AG10803 (cell line): ENCODE measurements around the gene JAKMIP2.
"Not testable (repeated sequence)": the region's sequence is repeated elsewhere in the genome, so short reads cannot be mapped to it uniquely, and the experiment has no call there.

Experiments used
- DNase-seq: peaks from one replicate; pipeline ENCODE4 v3.0.0; 2010; ENCODE audit warnings: low read depth
- H3K4me3 ChIP-seq: 2 replicates; pipeline ENCODE4 v1.5.1; 2011; ENCODE audit warnings: mild to moderate bottlenecking, low read length, control low read depth
- CTCF ChIP-seq: conservative IDR thresholded peaks from 2 replicates; pipeline ENCODE4 v1.5.1; 2011; ENCODE audit warnings: mild to moderate bottlenecking, low read length, control low read depth, inconsistent platforms

The JAKMIP2 gene

DNA sequence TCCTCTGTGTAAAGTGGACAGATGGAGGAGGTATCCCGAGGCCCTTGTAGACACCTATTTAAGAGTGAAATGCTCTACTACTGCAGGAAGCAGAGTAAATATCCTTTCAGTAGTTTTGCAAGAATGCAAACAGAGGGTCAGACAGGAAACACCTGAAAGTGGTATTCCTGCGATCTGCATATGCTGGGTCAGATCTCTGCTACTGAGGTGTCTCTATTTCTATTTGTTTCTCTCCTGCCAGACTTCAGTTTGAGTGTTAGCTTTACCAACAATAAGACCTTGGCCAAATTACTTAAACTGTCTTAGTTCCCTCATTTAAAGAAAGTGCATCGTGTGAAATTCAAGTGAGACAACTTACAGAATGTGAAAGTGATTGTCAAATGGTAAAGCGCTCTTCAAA lies 47.6 kb downstream of the JAKMIP2 start:
- H3K4me3 ChIP-seq, result no peak overlapping the region
- no peak for DNase-seq
- no peak for TF ChIP-seq CTCF

DNA sequence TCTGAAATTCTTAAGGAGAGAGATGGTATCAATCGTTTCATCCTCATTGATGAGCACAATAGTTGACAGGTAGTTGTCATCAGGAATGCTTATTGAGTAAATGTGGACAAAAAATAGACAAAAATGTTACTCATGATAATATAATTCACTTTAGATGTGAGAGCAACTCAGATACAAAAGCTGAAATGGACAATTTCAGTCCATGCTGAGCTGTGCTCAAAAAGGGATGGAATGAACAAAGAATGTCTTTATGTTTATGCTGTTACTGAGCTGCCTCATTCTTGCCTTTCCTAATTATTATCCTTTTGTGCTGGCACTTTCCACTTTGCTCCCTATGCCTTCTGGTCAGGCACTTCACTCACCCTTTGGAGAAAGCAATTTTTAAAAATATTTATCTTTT lies 49.5 kb downstream of the JAKMIP2 start:
- DNase-seq, result no peak
- no peak for TF ChIP-seq CTCF

DNA sequence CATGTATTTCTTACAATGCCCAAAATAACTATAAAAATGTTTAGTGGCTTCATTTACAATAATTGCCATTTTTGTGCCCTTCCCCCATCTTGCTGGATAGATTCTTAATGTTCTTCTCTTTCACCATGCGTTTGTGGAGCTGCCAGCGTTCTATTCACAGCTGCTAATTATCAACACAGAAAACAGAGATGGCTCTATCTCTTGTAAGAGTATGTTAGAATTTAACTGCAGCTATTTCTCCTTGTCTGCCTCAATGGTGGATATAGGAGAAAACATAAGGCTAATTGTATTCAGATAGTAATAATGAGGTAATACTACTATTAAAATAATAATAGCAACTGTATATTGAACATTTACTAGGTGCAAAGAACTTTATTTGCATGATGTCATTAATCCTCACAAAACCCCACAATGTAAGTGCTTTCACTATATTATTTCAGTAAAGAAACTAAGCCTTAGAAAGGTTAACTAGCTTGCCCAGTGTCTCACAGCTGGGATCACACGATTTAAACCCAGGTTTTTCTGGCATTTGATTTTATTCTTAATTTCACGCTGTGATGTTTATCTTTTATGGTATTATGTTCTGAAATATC lies 50.1 kb downstream of the JAKMIP2 start:
- TF ChIP-seq CTCF, result no peak

More for the DNA sequence above, 49.5 kb downstream of the JAKMIP2 start:
- no peak overlapping the region for H3K4me3 ChIP-seq

GRCh38 chr5:147731431-147732290 lies 50.9 kb downstream of the JAKMIP2 start:
- no peak overlapping the region for H3K4me3 ChIP-seq
- TF ChIP-seq CTCF, result no peak
- DNase-seq, result no peak

More for the DNA sequence above, 50.1 kb downstream of the JAKMIP2 start:
- no peak for DNase-seq
- no peak overlapping the region for H3K4me3 ChIP-seq

GRCh38 chr5:147727200-147727599 lies 55.3 kb downstream of the JAKMIP2 start:
- no peak for DNase-seq
- no peak for TF ChIP-seq CTCF
- H3K4me3 ChIP-seq, result no peak overlapping the region

DNA sequence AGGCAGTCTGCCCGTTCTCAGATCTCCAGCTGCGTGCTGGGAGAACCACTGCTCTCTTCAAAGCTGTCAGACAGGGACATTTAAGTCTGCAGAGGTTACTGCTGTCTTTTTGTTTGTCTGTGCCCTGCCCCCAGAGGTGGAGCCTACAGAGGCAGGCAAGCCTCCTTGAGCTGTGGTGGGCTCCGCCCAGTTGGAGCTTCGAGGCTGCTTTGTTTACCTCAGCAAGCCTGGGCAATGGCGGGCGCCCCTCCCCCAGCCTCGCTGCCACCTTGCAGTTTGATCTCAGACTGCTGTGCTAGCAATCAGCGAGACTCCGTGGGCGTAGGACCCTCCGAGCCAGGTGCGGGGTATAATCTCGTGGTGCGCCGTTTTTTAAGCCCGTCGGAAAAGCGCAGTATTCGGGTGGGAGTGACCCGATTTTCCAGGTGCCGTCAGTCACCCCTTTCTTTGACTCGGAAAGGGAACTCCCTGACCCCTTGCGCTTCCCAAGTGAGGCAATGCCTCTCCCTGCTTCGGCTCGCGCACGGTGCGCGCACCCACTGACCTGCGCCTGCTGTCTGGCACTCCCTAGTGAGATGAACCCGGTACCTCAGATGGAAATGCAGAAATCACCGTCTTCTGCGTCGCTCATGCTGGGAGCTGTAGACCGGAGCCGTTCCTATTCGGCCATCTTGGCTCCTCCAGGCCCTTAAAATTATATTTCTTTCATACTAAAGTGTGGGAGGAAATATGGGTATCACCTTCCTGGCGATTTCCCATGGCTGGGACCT lies 61.2 kb downstream of the JAKMIP2 start:
- not testable (repeated sequence) for DNase-seq, H3K4me3 ChIP-seq

GRCh38 chr5:147713550-147714295 lies 68.8 kb downstream of the JAKMIP2 start:
- no peak overlapping the region for H3K4me3 ChIP-seq
- DNase-seq, result no peak
- no peak for TF ChIP-seq CTCF
